Kidney (tissue), 14 donors: ENCODE results near the gene MYCBP2. TPM values are rescaled to one million over a fixed set of nuclear protein-coding genes. Genes with fewer than 3 reads are reported as not detected.
A peak's percentile ranks its signal among the peaks of the same experiment; 100 is the strongest.

Experiments used
- DNase-seq, 5 donors: peaks; one replicate each; pipeline ENCODE4 v3.0.0-alpha.2; 2013 to 2020
- FAIRE-seq: peaks from 2 replicates; lab custom pipeline; 2012; peaks lifted over from hg19 to GRCh38; lab: Jason Lieb, UNC
- H3K27ac ChIP-seq, 2 donors: one replicate each; pipeline ENCODE4 v1.7.0; 2013; ENCODE audit warnings: low read depth in 2 of 2, low read length in 2 of 2, inconsistent platforms in 1 of 2
- H3K27me3 ChIP-seq: one replicate; pipeline ENCODE4 v1.7.1; 2013; ENCODE audit warnings: low read length, inconsistent platforms; ENCODE audit not compliant: control insufficient read depth, insufficient read depth
- H3K36me3 ChIP-seq, 3 donors: one replicate each; pipeline versions ENCODE4 v1.7.0 to v1.7.1; 2013; ENCODE audit warnings: low read length in 3 of 3, control low read depth in 1 of 3, inconsistent platforms in 1 of 3; ENCODE audit not compliant: insufficient read depth in 3 of 3, control insufficient read depth in 2 of 3
- H3K4me1 ChIP-seq, 3 donors: one replicate each; pipeline versions ENCODE4 v1.7.0 to v1.7.1; 2013; ENCODE audit warnings: low read length in 3 of 3, inconsistent platforms in 1 of 3, low read depth in 1 of 3; ENCODE audit not compliant: control insufficient read depth in 2 of 3, insufficient read depth in 2 of 3
- H3K4me3 ChIP-seq, 3 donors: one replicate each; pipeline versions ENCODE4 v1.7.0 to v1.8.1; 2013; ENCODE audit warnings: low read length in 3 of 3, control low read depth in 1 of 3, inconsistent platforms in 1 of 3
- H3K9ac ChIP-seq, 3 donors: one replicate each; pipeline versions ENCODE4 v1.7.0 to v1.7.1; 2013; ENCODE audit warnings: low read length in 3 of 3, control low read depth in 1 of 3, inconsistent platforms in 1 of 3
- H3K9me3 ChIP-seq, 3 donors: one replicate each; pipeline versions ENCODE4 v1.7.0 to v1.7.1; 2013; ENCODE audit warnings: low read length in 3 of 3, control low read depth in 1 of 3, inconsistent platforms in 1 of 3; ENCODE audit not compliant: control insufficient read depth in 2 of 3, insufficient read depth in 1 of 3
- intact Hi-C: fragments of 100-400 bp; cut with DNase I; formaldehyde crosslinking; loops from one replicate; pipeline ENCODE4 v1.11.1; 2022
- polyA plus RNA-seq: library from polyadenylated mRNA; stranded (reverse); fragments of 350-450 nt; fragmentation: Illumina TruSeq; extraction: RNeasy Lipid Tissue Mini Kit (QIAGEN cat#74804); gene quantifications from one replicate; pipeline ENCODE4 v1.2.3, GENCODE V29; 2014; ENCODE audit warnings: low read depth, low replicate concordance; ENCODE audit not compliant: insufficient read depth
- total RNA-seq: library from RNA; stranded (reverse); fragmentation: NEBNext Ultra II Directional; extraction: Animal tissue kit (Norgen Biotek cat#: 25700); gene quantifications from one replicate; pipeline ENCODE4 v1.2.1, GENCODE V29; 2021
- TF ChIP-seq, protein P1 (sequence below): IDR thresholded peaks from 3 replicates; pipeline ENCODE4 v1.5.1; 2012; ENCODE audit warnings: mild to moderate bottlenecking, moderate library complexity, borderline replicate concordance; ENCODE audit not compliant: insufficient read depth; ENCODE audit errors: extremely low read depth
- donor health status: control.
- donor health status: control.
- donor health status: control.
- donor health status: control.
- donor health status: control.
- donor health status: DM: yes; HTN: yes; CAD: no.
- donor health status: Normal renal cell carcinoma (clear cell type).

Gene MYCBP2
- total and polyA plus RNA-seq, 2 donors from 2014 or later = 14.5 to 96.4 TPM

DNA sequence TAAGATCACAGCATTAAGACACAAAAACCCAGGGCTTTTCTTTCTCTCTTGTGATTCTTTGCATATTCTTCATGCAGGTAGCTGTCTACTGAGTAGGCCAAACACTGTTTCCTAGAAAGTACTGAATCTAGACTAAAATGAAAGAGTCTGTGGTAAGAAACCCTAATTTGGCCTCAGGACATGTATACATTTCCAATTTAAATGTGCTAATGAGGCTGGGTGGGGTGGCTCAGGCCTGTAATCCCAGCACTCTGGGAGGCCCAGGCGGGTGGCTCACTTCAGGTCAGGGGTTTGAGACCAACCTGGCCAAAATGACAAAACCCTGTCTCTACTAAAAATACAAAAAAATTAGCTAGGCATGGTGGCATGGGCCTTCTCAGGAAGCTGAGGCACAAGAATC lies 57.8 kb downstream of the MYCBP2 start:
- intact Hi-C loops = no loop called here
- no peaks in the 10 kb centered on the region for H3K27me3 ChIP-seq
- no peak for DNase-seq
- no peaks in the 10 kb centered on the region for H3K9me3 ChIP-seq
- H3K9ac ChIP-seq = no peak overlapping the region
- no peak overlapping the region for H3K4me3 ChIP-seq
- H3K36me3 ChIP-seq = peaks cover 0 to 18% (median 11%) of the 10 kb centered on the region in 3 donors
- no peaks in the 10 kb centered on the region for H3K4me1 ChIP-seq
- TF ChIP-seq, protein P1, sequence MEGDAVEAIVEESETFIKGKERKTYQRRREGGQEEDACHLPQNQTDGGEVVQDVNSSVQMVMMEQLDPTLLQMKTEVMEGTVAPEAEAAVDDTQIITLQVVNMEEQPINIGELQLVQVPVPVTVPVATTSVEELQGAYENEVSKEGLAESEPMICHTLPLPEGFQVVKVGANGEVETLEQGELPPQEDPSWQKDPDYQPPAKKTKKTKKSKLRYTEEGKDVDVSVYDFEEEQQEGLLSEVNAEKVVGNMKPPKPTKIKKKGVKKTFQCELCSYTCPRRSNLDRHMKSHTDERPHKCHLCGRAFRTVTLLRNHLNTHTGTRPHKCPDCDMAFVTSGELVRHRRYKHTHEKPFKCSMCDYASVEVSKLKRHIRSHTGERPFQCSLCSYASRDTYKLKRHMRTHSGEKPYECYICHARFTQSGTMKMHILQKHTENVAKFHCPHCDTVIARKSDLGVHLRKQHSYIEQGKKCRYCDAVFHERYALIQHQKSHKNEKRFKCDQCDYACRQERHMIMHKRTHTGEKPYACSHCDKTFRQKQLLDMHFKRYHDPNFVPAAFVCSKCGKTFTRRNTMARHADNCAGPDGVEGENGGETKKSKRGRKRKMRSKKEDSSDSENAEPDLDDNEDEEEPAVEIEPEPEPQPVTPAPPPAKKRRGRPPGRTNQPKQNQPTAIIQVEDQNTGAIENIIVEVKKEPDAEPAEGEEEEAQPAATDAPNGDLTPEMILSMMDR = no peak
- no peak overlapping the region for H3K27ac ChIP-seq
- no peak for FAIRE-seq

DNA sequence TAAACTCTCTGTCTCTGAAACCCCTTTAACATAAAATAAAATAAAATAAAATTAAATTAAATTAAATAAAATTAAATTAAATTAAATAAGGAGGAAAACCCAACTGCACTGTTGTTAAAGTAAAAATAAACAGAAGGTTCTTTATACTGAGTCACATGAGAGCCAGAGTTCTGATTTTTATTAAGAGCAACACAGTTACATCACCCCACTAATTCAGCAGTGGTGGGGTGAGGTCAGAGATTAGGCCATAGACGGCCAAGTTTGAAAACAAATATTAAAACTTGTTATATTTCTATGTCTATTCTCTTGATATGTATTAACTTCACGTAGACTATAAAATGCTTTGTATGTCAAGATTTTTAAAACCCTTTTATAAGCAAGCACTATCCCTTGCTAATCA lies 59.5 kb downstream of the MYCBP2 start:
- H3K27ac ChIP-seq = no peak overlapping the region
- no peaks in the 10 kb centered on the region for H3K27me3 ChIP-seq
- no peak overlapping the region for H3K9ac ChIP-seq
- H3K36me3 ChIP-seq = peaks cover 0 to 13% (median 9%) of the 10 kb centered on the region in 3 donors
- intact Hi-C loops = no loop called here
- peak; percentile 37 for FAIRE-seq
- TF ChIP-seq, protein P1 = no peak
- DNase-seq = no peak
- no peaks in the 10 kb centered on the region for H3K4me1 ChIP-seq
- no peak overlapping the region for H3K4me3 ChIP-seq
- no peaks in the 10 kb centered on the region for H3K9me3 ChIP-seq

GRCh38 chr13:77265336-77265735 lies 61.6 kb downstream of the MYCBP2 start:
- TF ChIP-seq, protein P1 = no peak
- H3K27ac ChIP-seq = no peak overlapping the region
- DNase-seq (peak in 2 of 5 donors; percentile 5 to 7), FAIRE-seq (no peak)
- intact Hi-C loops = no loop called here
- H3K27me3 ChIP-seq = no peaks in the 10 kb centered on the region
- H3K9ac ChIP-seq = no peak overlapping the region
- no peaks in the 10 kb centered on the region for H3K4me1 ChIP-seq
- no peaks in the 10 kb centered on the region for H3K9me3 ChIP-seq
- no peak overlapping the region for H3K4me3 ChIP-seq
- peaks cover 0 to 6% (median 6%) of the 10 kb centered on the region in 3 donors for H3K36me3 ChIP-seq

DNA sequence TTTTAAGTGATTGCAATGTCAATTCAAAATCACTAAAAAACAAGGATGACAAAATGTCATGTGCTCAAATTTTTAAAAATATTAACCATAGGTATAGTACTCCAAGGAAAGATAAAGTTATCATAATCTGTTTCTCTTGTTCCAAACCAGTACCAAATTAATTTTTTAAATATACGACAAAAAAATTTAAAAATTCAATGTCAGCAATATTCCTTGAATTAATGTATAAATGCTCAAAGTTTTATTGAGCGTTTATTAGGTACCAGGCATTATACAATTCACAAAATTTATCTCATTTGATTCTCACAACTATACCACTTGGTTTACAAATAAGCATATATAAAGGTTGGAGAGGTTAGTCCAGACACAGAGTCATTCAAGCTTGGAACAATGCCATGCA lies 64.7 kb downstream of the MYCBP2 start:
- no peaks in the 10 kb centered on the region for H3K27me3 ChIP-seq
- no peaks in the 10 kb centered on the region for H3K9me3 ChIP-seq
- H3K36me3 ChIP-seq = peaks cover 0 to 9% (median 7%) of the 10 kb centered on the region in 3 donors
- H3K27ac ChIP-seq = no peak overlapping the region
- H3K9ac ChIP-seq = no peak overlapping the region
- intact Hi-C loops = no loop called here
- H3K4me1 ChIP-seq = no peaks in the 10 kb centered on the region
- TF ChIP-seq, protein P1 = no peak
- DNase-seq (no peak), FAIRE-seq (no peak)
- H3K4me3 ChIP-seq = no peak overlapping the region
